K562 (cell line): ENCODE data around the gene CNIH4. TPM values are rescaled to one million over a fixed set of nuclear protein-coding genes. Genes with fewer than 3 reads are reported as not detected.
A peak's percentile ranks its signal among the peaks of the same experiment; 100 is the strongest.

Experiments used
- ARID3B ChIP-seq: fragments of 250-450 bp; sonication (Bioruptor Pico); IDR thresholded peaks from 2 replicates; pipeline ENCODE4 v1.4.0; 2020; ENCODE audit warnings: borderline replicate concordance
- BDP1 ChIP-seq: IDR thresholded peaks from 3 replicates; pipeline ENCODE4 v1.6.1; 2011; ENCODE audit not compliant: insufficient read length, insufficient read depth
- CREM ChIP-seq: IDR thresholded peaks from 2 replicates; pipeline ENCODE4 v1.6.1; 2014; ENCODE audit warnings: antibody characterized with exemption, low read depth
- CSDE1 ChIP-seq, 2 experiments: fragments of 450-650 bp; IDR thresholded peaks; 2 replicates each; pipeline ENCODE4 v1.6.1; 2016; ENCODE audit warnings: mild to moderate bottlenecking in 1 of 2
- EGR1 ChIP-seq: fragments of 450-650 bp; conservative IDR thresholded peaks from 2 replicates; pipeline ENCODE4 v1.6.1; 2017; ENCODE audit warnings: mild to moderate bottlenecking
- HNRNPK ChIP-seq: fragments of 200-400 bp; formaldehyde crosslinking; IDR thresholded peaks from one replicate; pipeline ENCODE4 v1.6.1; 2018; ENCODE audit warnings: mild to moderate bottlenecking, low read depth, low read length; ENCODE audit not compliant: poor library complexity, severe bottlenecking
- KLF1 ChIP-seq: fragments of 450-650 bp; IDR thresholded peaks from 2 replicates; pipeline ENCODE4 v1.6.1; 2016; ENCODE audit warnings: missing genetic modification characterization, missing compliant biosample characterization
- NFE2 ChIP-seq: IDR thresholded peaks from 2 replicates; pipeline ENCODE4 v1.6.1; 2014; ENCODE audit warnings: antibody characterized with exemption, low read depth
- NFIC ChIP-seq: fragments of 450-650 bp; IDR thresholded peaks from 2 replicates; pipeline ENCODE4 v1.6.1; 2017; ENCODE audit warnings: mild to moderate bottlenecking, inconsistent platforms
- NUFIP1 ChIP-seq: fragments of 450-650 bp; IDR thresholded peaks from 2 replicates; pipeline ENCODE4 v1.6.1; 2018; ENCODE audit not compliant: partially characterized antibody
- PBX2 ChIP-seq, 2 experiments: IDR thresholded peaks in 1 of 2; conservative IDR thresholded peaks in 1 of 2; 2 replicates each; pipeline ENCODE4 v1.6.1; 2016; ENCODE audit warnings: low read depth in 2 of 2, mild to moderate bottlenecking in 1 of 2, missing compliant biosample characterization in 1 of 2, missing genetic modification characterization in 1 of 2, moderate library complexity in 1 of 2
- PCBP1 ChIP-seq: fragments of 200-400 bp; formaldehyde crosslinking; IDR thresholded peaks from 2 replicates; pipeline ENCODE4 v1.6.1; 2018; ENCODE audit warnings: mild to moderate bottlenecking, low read depth, low read length; ENCODE audit not compliant: poor library complexity, severe bottlenecking
- RBM14 ChIP-seq: fragments of 200-400 bp; formaldehyde crosslinking; IDR thresholded peaks from 2 replicates; pipeline ENCODE4 v1.6.1; 2018; ENCODE audit warnings: low read depth, mild to moderate bottlenecking, low read length, moderate library complexity, borderline replicate concordance; ENCODE audit not compliant: insufficient read depth
- SMARCE1 ChIP-seq: fragments of 450-650 bp; IDR thresholded peaks from 2 replicates; pipeline ENCODE4 v1.7.1; 2016; ENCODE audit warnings: mild to moderate bottlenecking
- TOE1 ChIP-seq, 2 experiments: fragments of 450-650 bp in 1 of 2; sonication (generic) in 1 of 2; formaldehyde crosslinking in 1 of 2; IDR thresholded peaks; 2 replicates each; pipeline versions ENCODE4 v1.7.1 to v1.8.0; 2016 to 2022; ENCODE audit warnings: borderline replicate concordance in 2 of 2, mild to moderate bottlenecking in 2 of 2, antibody characterized with exemption in 1 of 2, inconsistent platforms in 1 of 2, low read depth in 1 of 2, missing genetic modification reagents in 1 of 2, moderate library complexity in 1 of 2
- ZNF212 ChIP-seq: fragments of 450-650 bp; formaldehyde crosslinking; IDR thresholded peaks from 2 replicates; pipeline ENCODE4 v1.4.0; 2020; ENCODE audit warnings: mild to moderate bottlenecking
- ZNF217 ChIP-seq: sonication (generic); formaldehyde crosslinking; IDR thresholded peaks from 2 replicates; pipeline ENCODE4 v1.8.0; 2022; ENCODE audit warnings: mild to moderate bottlenecking, missing genetic modification reagents
- polyA plus RNA-seq, 8 experiments: library from polyadenylated mRNA; depleted of rRNA in 4 of 8; stranded (reverse) in 5 of 8; unstranded in 3 of 8; fragments of >200 nt; fragmentation: Nextera tagmentation in 2 of 8; fragmentation: Illumina TruSeq in 1 of 8; extraction: Ambion mirVana in 2 of 8; extraction: Trizol in 1 of 8; gene quantifications; 2 replicates each; pipeline versions ENCODE4 v1.2.1 to v1.2.3, GENCODE V29; 2011 to 2014; ENCODE audit warnings: inconsistent platforms in 1 of 8, missing spikeins in 1 of 8
- total RNA-seq, 7 experiments: library from RNA; depleted of rRNA in 6 of 7; stranded (reverse); fragments of >200 nt in 6 of 7; fragmentation: Illumina TruSeq in 2 of 7; extraction: Trizol in 2 of 7; gene quantifications; 2 replicates each; pipeline versions ENCODE4 v1.2.1 to v1.2.3, GENCODE V29; 2011 to 2021; ENCODE audit warnings: low replicate concordance in 1 of 7
- TF ChIP-seq, protein P1 (sequence below): fragments of 450-650 bp; IDR thresholded peaks from 2 replicates; pipeline ENCODE4 v1.6.1; 2016; ENCODE audit warnings: low read depth, mild to moderate bottlenecking, moderate library complexity
- TF ChIP-seq, protein P2 (sequence below): fragments of 250-450 bp; sonication (Bioruptor Pico); IDR thresholded peaks from 2 replicates; pipeline ENCODE4 v1.9.0; 2021; ENCODE audit warnings: mild to moderate bottlenecking, inconsistent platforms

The CNIH4 gene
- total and polyA plus RNA-seq, 9 of the 15 experiments (the other 6 are each of a cell fraction or from before 2014, with no cell fraction given) = 41.3 to 266 (median 61.1) TPM

DNA sequence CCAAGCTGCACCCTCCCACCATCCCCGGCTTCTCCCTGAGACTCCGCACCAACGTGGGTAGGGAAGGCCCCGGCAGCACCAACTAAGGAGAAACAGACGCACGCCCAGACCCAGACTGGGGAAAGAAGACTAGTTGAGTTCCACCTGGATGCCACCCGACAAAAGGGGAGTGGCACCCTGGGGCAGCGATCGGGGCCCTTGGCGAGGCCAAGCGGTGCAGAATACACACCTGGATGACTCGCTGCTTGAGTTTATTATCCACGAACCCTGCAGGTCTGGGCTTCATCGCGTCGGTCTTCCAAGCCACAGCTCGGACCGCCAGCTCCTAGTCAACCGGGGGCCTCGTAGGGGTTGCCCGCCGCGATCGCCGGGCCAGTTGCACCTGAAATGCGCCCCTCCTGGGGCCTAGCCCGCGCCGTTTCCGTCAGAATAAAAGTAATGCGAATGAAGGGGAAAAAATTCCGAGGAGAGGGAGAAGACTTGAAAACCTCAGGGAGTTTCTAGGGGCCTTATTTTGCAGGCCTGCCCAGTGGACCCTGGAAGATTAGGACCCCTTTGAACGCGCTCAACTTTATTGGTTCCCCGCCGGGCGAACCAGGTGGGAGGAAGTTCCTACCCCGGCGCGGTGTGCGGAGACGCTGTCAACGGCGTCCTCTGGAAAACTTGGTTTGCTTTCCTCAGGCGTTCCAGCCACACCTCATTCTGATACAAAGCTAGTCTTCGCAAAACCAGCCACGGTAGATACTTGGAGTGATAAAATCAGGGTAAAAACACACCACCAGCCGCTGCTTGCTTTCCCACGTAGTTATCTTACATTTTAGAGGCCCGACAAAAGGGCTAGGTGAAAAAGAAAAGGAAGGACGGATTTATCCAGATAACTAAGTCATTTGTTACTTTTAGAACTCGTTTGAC is 26.6 kb upstream of the CNIH4 start, which contains the start of gene NVL (continued):
- TF ChIP-seq HNRNPK = no peak
- TF ChIP-seq NUFIP1 = no peak
- TF ChIP-seq PCBP1 = no peak
- no peak for TF ChIP-seq ARID3B (CRISPR knock-in tag)
- TF ChIP-seq, protein P1, sequence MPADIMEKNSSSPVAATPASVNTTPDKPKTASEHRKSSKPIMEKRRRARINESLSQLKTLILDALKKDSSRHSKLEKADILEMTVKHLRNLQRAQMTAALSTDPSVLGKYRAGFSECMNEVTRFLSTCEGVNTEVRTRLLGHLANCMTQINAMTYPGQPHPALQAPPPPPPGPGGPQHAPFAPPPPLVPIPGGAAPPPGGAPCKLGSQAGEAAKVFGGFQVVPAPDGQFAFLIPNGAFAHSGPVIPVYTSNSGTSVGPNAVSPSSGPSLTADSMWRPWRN = no peak; the same call in 1 of the 2 replicates
- peak; percentile 95 for TF ChIP-seq TOE1 (IDR thresholded peaks at IDR 0.05; ENCODE audit: borderline replicate concordance)
- no peak for TF ChIP-seq TOE1 (CRISPR knock-in tag; IDR thresholded peaks at IDR 0.05; ENCODE audit: borderline replicate concordance, low read depth)
- TF ChIP-seq ZNF212 (CRISPR knock-in tag) = 0 out of 2 replicates have a peak, but pooled peaks have one; percentile 16
- TF ChIP-seq, protein P2, sequence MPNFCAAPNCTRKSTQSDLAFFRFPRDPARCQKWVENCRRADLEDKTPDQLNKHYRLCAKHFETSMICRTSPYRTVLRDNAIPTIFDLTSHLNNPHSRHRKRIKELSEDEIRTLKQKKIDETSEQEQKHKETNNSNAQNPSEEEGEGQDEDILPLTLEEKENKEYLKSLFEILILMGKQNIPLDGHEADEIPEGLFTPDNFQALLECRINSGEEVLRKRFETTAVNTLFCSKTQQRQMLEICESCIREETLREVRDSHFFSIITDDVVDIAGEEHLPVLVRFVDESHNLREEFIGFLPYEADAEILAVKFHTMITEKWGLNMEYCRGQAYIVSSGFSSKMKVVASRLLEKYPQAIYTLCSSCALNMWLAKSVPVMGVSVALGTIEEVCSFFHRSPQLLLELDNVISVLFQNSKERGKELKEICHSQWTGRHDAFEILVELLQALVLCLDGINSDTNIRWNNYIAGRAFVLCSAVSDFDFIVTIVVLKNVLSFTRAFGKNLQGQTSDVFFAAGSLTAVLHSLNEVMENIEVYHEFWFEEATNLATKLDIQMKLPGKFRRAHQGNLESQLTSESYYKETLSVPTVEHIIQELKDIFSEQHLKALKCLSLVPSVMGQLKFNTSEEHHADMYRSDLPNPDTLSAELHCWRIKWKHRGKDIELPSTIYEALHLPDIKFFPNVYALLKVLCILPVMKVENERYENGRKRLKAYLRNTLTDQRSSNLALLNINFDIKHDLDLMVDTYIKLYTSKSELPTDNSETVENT (CRISPR knock-in tag) = no peak
- peak; percentile 89 for TF ChIP-seq CREM
- no peak for TF ChIP-seq ZNF217
- TF ChIP-seq RBM14 = no peak
- no peak for TF ChIP-seq PBX2 (CRISPR knock-in tag; IDR thresholded peaks at IDR 0.05; ENCODE audit: low read depth)
- TF ChIP-seq PBX2 (tag; conservative IDR thresholded peaks at IDR 0.05; ENCODE audit: low read depth) = peak; percentile 30; the same call in 1 of the 2 replicates
- TF ChIP-seq EGR1 = no peak
- 0 out of 2 replicates have a peak, but pooled peaks have one; percentile 15 for TF ChIP-seq NFIC
- no peak for TF ChIP-seq BDP1
- peak; percentile 26; the same call in 1 of the 2 replicates for TF ChIP-seq KLF1 (tag)
- TF ChIP-seq SMARCE1 = 0 out of 2 replicates have a peak, but pooled peaks have one; percentile 9
- 0 out of 4 replicates have a peak, but pooled peaks of 1 of the 2 experiments have one; percentile 11 for TF ChIP-seq CSDE1 (IDR thresholded peaks at IDR 0.05)
- peak; percentile 97 for TF ChIP-seq NFE2
